Liver (tissue), 9 donors: ENCODE results near the gene PAN3. TPM values are rescaled to one million over a fixed set of nuclear protein-coding genes. Genes with fewer than 3 reads are reported as not detected.

Source experiments
- DNase-seq: peaks from one replicate; pipeline ENCODE4 v3.0.0-alpha.2; 2017; ENCODE audit warnings: low spot score
- H3K27ac ChIP-seq, 2 donors: one replicate each; pipeline ENCODE4 v1.7.0; 2013; ENCODE audit warnings: inconsistent platforms in 2 of 2, low read length in 2 of 2, control low read depth in 1 of 2, low read depth in 1 of 2, mild to moderate bottlenecking in 1 of 2
- H3K27me3 ChIP-seq, 4 donors: one replicate each; pipeline versions ENCODE4 v1.6.1 to v1.7.0; 2013; ENCODE audit warnings: low read length in 3 of 4, inconsistent platforms in 1 of 4, mild to moderate bottlenecking in 1 of 4, moderate library complexity in 1 of 4; ENCODE audit not compliant: control insufficient read depth in 4 of 4, insufficient read depth in 4 of 4
- H3K36me3 ChIP-seq, 4 donors: one replicate each; pipeline versions ENCODE4 v1.6.1 to v1.7.0; 2013; ENCODE audit warnings: low read length in 3 of 4, mild to moderate bottlenecking in 3 of 4, low read depth in 1 of 4, moderate library complexity in 1 of 4; ENCODE audit not compliant: control insufficient read depth in 4 of 4, insufficient read depth in 3 of 4
- H3K4me1 ChIP-seq, 4 donors: one replicate each; pipeline versions ENCODE4 v1.6.1 to v1.7.0; 2013; ENCODE audit warnings: low read length in 3 of 4, mild to moderate bottlenecking in 3 of 4, moderate library complexity in 1 of 4; ENCODE audit not compliant: control insufficient read depth in 4 of 4, insufficient read depth in 4 of 4
- H3K4me3 ChIP-seq, 3 donors: one replicate each; pipeline versions ENCODE4 v1.6.1 to v1.7.0; 2013; ENCODE audit warnings: low read length in 3 of 3, control low read depth in 1 of 3, low read depth in 1 of 3, mild to moderate bottlenecking in 1 of 3
- H3K9ac ChIP-seq, 2 donors: one replicate each; pipeline ENCODE4 v1.7.0; 2013; ENCODE audit warnings: low read length in 2 of 2, mild to moderate bottlenecking in 2 of 2, moderate library complexity in 2 of 2, control low read depth in 1 of 2, low read depth in 1 of 2
- H3K9me3 ChIP-seq, 4 donors: one replicate each; pipeline versions ENCODE4 v1.6.1 to v1.7.0; 2013; ENCODE audit warnings: low read length in 3 of 4; ENCODE audit not compliant: control insufficient read depth in 4 of 4
- GABPA ChIP-seq, 2 donors: IDR thresholded peaks in 1 of 2; conservative IDR thresholded peaks in 1 of 2; 2 replicates each; pipeline ENCODE4 v1.6.1; 2016; ENCODE audit warnings: antibody characterized with exemption in 2 of 2, mild to moderate bottlenecking in 1 of 2, moderate library complexity in 1 of 2
- HNF4A ChIP-seq, 2 donors: conservative IDR thresholded peaks; 2 replicates each; pipeline ENCODE4 v1.6.1; 2016; ENCODE audit warnings: antibody characterized with exemption in 2 of 2, mild to moderate bottlenecking in 2 of 2
- JUND ChIP-seq, 2 donors: IDR thresholded peaks; 2 replicates each; pipeline ENCODE4 v1.6.1; 2016; ENCODE audit warnings: antibody characterized with exemption in 2 of 2
- NR2F2 ChIP-seq: IDR thresholded peaks from 2 replicates; pipeline ENCODE4 v1.6.1; 2016; ENCODE audit warnings: antibody characterized with exemption
- RAD21 ChIP-seq, 2 donors: IDR thresholded peaks; 2 replicates each; pipeline ENCODE4 v1.6.1; 2016; ENCODE audit warnings: antibody characterized with exemption in 2 of 2, mild to moderate bottlenecking in 2 of 2
- WGBS: extraction: QIAGEN DNeasy Blood & Tissue Kit; methylation state at CpG from one replicate; pipeline ENCODE4 v1.1.7; 2013; 5-methylcytosine and 5-hydroxymethylcytosine counted together
- polyA plus RNA-seq, 2 donors: library from polyadenylated mRNA; stranded (reverse) in 1 of 2; unstranded in 1 of 2; fragments of 200-250 nt in 1 of 2; fragments of >200 nt in 1 of 2; fragmentation: Nextera tagmentation in 1 of 2; extraction: Ambion mirVana in 1 of 2; gene quantifications; one replicate each; pipeline versions ENCODE4 v1.2.1 to v1.2.3, GENCODE V29; 2013 to 2015
- total RNA-seq, 2 donors: library from RNA; depleted of rRNA; stranded (reverse); fragments of >200 nt; gene quantifications; one replicate each; pipeline ENCODE4 v1.2.3, GENCODE V29; 2014
- TF ChIP-seq, protein P1 (sequence below): IDR thresholded peaks from 2 replicates; pipeline ENCODE4 v1.6.1; 2016; ENCODE audit warnings: antibody characterized with exemption, mild to moderate bottlenecking
- TF ChIP-seq, protein P2 (sequence below): IDR thresholded peaks from 2 replicates; pipeline ENCODE4 v1.6.1; 2016; ENCODE audit warnings: antibody characterized with exemption
- TF ChIP-seq, protein P3 (sequence below): fragments of 150-350 bp; IDR thresholded peaks from 2 replicates; pipeline ENCODE4 v1.5.1; 2017; ENCODE audit warnings: improper control_type of control experiment, low read depth, low read length; ENCODE audit not compliant: missing input control
- donor health status: healthy.
- donor health status: healthy.
- donor health status: healthy.
- donor health status: healthy.
- donor health status: healthy.

The PAN3 gene
- total and polyA plus RNA-seq, 4 donors = 2.9 to 22.8 (median 11.6) TPM

DNA sequence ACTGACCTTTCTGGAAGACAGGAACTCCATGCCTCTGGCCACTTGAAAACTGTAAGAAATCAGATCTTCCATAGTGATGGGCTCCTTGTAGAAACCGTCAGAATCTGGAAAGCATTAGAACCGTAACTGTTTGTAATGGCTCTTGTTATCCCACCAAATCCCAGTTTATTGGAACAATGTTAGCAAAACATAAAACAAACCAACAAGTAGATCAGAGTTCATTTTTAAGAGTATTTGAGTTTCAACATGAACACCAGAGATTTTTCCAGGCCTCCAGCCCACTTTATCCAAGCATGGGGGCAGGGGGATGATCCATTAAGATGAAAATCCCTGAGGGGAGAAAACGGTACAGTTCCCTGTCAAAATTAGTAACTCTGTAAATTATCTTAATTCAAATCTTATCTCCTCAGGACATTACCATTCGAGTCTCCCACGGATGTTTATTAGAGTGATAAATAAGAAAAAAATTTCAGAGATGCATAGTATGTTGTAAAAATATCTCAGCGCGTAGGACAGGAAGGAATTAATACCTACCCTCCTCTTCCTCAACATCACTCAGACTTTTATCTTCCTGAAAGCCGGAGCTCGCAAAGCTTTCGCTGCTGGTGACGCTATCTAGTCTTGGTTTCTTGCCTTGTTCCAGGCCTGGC, 184.0 kb downstream of the PAN3 start (continued):
- TF ChIP-seq, protein P1, sequence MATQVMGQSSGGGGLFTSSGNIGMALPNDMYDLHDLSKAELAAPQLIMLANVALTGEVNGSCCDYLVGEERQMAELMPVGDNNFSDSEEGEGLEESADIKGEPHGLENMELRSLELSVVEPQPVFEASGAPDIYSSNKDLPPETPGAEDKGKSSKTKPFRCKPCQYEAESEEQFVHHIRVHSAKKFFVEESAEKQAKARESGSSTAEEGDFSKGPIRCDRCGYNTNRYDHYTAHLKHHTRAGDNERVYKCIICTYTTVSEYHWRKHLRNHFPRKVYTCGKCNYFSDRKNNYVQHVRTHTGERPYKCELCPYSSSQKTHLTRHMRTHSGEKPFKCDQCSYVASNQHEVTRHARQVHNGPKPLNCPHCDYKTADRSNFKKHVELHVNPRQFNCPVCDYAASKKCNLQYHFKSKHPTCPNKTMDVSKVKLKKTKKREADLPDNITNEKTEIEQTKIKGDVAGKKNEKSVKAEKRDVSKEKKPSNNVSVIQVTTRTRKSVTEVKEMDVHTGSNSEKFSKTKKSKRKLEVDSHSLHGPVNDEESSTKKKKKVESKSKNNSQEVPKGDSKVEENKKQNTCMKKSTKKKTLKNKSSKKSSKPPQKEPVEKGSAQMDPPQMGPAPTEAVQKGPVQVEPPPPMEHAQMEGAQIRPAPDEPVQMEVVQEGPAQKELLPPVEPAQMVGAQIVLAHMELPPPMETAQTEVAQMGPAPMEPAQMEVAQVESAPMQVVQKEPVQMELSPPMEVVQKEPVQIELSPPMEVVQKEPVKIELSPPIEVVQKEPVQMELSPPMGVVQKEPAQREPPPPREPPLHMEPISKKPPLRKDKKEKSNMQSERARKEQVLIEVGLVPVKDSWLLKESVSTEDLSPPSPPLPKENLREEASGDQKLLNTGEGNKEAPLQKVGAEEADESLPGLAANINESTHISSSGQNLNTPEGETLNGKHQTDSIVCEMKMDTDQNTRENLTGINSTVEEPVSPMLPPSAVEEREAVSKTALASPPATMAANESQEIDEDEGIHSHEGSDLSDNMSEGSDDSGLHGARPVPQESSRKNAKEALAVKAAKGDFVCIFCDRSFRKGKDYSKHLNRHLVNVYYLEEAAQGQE = no peak
- TF ChIP-seq JUND (IDR thresholded peaks at IDR 0.05) (no peak), RAD21 (IDR thresholded peaks at IDR 0.05) (no peak), HNF4A (conservative IDR thresholded peaks at IDR 0.05) (no peak), GABPA (IDR thresholded peaks at IDR 0.05 in 1 of 2, conservative IDR thresholded peaks at IDR 0.05 in 1 of 2) (no peak)
- TF ChIP-seq, protein P2, sequence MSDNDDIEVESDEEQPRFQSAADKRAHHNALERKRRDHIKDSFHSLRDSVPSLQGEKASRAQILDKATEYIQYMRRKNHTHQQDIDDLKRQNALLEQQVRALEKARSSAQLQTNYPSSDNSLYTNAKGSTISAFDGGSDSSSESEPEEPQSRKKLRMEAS = no peak

DNA sequence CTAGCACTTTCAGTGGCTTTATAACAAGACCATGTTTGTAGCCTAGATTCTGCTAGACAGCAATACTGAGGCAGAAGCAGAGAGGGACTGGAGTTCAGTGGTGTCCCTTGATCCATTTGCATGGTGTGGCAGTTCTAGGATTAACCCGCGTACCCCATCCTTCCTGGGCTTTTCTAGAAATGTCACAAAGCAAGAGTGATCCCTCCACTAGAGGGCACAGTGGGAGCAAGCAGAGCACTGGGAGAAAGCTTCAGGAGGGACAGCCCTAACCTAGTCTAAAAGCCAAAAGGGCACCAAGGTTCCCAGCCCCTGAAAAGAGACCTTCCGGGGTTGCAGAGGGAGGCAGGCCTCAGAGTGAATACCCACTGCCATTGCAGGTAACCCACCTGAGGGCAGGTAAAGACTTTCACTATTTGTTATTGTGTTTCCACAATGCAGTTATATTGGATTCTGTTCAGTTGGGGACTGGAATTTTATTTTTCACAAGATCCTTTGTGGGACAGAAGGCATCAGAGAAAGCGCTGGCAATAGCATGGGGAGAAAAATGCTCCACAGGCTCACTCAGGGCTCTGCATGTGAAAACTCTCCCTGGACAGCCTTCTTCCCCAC, 185.9 kb downstream of the PAN3 start:
- Histone ChIP-seq H3K27me3 (no peaks in the 10 kb centered on the region), H3K27ac (no peak overlapping the region), H3K4me3 (no peak overlapping the region), H3K4me1 (peaks cover 0 to 9% (median 0%) of the 10 kb centered on the region in 4 donors), H3K9ac (no peak overlapping the region), H3K36me3 (no peaks in the 10 kb centered on the region), H3K9me3 (no peaks in the 10 kb centered on the region)
- TF ChIP-seq, protein P3, sequence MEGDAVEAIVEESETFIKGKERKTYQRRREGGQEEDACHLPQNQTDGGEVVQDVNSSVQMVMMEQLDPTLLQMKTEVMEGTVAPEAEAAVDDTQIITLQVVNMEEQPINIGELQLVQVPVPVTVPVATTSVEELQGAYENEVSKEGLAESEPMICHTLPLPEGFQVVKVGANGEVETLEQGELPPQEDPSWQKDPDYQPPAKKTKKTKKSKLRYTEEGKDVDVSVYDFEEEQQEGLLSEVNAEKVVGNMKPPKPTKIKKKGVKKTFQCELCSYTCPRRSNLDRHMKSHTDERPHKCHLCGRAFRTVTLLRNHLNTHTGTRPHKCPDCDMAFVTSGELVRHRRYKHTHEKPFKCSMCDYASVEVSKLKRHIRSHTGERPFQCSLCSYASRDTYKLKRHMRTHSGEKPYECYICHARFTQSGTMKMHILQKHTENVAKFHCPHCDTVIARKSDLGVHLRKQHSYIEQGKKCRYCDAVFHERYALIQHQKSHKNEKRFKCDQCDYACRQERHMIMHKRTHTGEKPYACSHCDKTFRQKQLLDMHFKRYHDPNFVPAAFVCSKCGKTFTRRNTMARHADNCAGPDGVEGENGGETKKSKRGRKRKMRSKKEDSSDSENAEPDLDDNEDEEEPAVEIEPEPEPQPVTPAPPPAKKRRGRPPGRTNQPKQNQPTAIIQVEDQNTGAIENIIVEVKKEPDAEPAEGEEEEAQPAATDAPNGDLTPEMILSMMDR = peak; percentile 72
- TF ChIP-seq NR2F2 (peak; percentile 43), RAD21 (IDR thresholded peaks at IDR 0.05) (peak; percentile 92 to 94)
- TF ChIP-seq, protein P1 = no peak
- DNase-seq = peak; percentile 56
- 25% methylated on average over 4 of the region's 4 CpGs for WGBS
